GM06990 (cell line): ENCODE data around the gene AFAP1.

Source experiments
- DNase-seq: peaks from one replicate; pipeline ENCODE4 v3.0.0-alpha.2; 2011; ENCODE audit not compliant: insufficient read length; ENCODE audit errors: extremely low read depth
- H3K27me3 ChIP-seq: replicated peaks from 2 replicates; pipeline ENCODE4 v1.6.0; 2011; ENCODE audit warnings: low read length; ENCODE audit not compliant: control insufficient read depth, insufficient read depth
- H3K36me3 ChIP-seq: 2 replicates; pipeline ENCODE4 v1.5.1; 2011; ENCODE audit warnings: low read length; ENCODE audit not compliant: control insufficient read depth, insufficient read depth
- H3K4me3 ChIP-seq: replicated peaks from 2 replicates; pipeline ENCODE4 v1.5.1; 2011; ENCODE audit warnings: low read depth, mild to moderate bottlenecking, control low read depth, low read length
- TF ChIP-seq, protein P1 (sequence below): IDR thresholded peaks from 2 replicates; pipeline ENCODE4 v1.5.1; 2011; ENCODE audit warnings: low read length, control low read depth, mild to moderate bottlenecking, inconsistent platforms; ENCODE audit not compliant: insufficient read depth, poor library complexity, severe bottlenecking

Gene AFAP1

DNA sequence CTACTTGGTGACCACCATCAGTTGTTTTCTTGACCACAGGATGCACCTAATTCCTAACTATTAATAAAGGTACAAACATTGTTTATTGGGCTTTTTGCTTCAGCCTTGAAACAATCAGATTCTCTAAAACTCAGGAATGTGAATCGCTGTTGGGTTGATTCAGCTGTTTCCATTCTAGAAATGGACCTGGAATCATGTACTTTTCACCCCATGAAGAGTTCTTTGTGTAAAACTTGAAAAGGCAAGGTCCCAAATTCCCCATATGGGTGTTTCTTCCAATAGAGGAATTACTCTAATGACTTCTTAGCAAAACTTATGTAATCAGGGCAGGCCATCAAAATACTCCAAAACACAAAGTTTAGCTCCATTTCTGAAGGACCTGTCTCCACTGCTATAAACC is 7.4 kb downstream of the AFAP1 start:
- DNase-seq, result no peak

GRCh38 chr4:7929118-7929951 is 10.3 kb downstream of the AFAP1 start:
- H3K36me3 ChIP-seq, result no peaks in the 10 kb centered on the region
- TF ChIP-seq, protein P1, sequence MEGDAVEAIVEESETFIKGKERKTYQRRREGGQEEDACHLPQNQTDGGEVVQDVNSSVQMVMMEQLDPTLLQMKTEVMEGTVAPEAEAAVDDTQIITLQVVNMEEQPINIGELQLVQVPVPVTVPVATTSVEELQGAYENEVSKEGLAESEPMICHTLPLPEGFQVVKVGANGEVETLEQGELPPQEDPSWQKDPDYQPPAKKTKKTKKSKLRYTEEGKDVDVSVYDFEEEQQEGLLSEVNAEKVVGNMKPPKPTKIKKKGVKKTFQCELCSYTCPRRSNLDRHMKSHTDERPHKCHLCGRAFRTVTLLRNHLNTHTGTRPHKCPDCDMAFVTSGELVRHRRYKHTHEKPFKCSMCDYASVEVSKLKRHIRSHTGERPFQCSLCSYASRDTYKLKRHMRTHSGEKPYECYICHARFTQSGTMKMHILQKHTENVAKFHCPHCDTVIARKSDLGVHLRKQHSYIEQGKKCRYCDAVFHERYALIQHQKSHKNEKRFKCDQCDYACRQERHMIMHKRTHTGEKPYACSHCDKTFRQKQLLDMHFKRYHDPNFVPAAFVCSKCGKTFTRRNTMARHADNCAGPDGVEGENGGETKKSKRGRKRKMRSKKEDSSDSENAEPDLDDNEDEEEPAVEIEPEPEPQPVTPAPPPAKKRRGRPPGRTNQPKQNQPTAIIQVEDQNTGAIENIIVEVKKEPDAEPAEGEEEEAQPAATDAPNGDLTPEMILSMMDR, result no peak

More for the DNA sequence above, 7.4 kb downstream of the AFAP1 start:
- Histone ChIP-seq H3K4me3 (no peak overlapping the region), H3K27me3 (no peaks in the 10 kb centered on the region; the same call in none of the 2 replicates), H3K36me3 (no peaks in the 10 kb centered on the region)
- TF ChIP-seq, protein P1, result no peak

DNA sequence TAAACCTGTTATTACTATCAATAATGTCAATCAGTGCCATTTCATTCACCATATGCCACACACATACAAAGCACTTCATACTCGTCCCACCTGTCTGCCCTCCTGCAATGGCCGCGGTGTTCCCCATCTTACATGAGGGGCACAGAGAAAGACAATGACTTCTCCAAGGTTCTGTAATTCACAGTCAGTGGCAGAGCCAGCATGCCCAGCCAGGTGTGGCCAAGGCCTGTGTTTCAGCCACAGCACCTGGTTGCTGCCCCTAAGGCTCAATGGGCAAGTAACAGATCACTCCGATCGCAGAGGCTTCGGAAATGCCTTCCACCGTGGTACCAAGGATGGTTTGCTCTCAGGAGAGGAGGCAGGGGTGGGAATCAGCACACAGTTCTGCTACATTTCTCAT is 10.9 kb downstream of the AFAP1 start:
- no peak for DNase-seq
- TF ChIP-seq, protein P1, result no peak
- no peaks in the 10 kb centered on the region; the same call in 1 of the 2 replicates for H3K27me3 ChIP-seq
- H3K36me3 ChIP-seq, result no peaks in the 10 kb centered on the region
- H3K4me3 ChIP-seq, result no peak overlapping the region

More at GRCh38 chr4:7929118-7929951, 10.3 kb downstream of the AFAP1 start:
- no peak for DNase-seq
- no peak overlapping the region for H3K4me3 ChIP-seq
- no peaks in the 10 kb centered on the region; the same call in none of the 2 replicates for H3K27me3 ChIP-seq

DNA sequence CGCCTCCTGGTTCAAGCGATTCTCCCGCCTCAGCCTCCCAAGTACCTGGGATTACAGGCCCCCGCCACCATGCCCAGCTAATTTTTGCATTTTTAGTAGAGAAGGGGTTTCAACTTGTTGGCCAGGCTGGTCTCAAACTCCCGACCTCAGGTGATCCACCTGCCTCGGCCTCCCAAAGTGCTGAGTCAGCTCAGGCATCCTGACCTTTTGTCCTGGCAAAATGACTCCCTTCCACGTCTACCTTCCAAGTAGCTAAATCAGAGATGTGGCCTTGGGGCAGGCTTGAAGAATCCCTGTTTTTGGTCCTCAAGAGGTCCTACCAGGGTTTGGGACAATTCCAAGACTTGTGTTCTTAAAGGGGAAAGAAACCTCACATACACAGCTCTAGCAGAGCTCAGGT is 12.8 kb downstream of the AFAP1 start:
- no peaks in the 10 kb centered on the region; the same call in 1 of the 2 replicates for H3K27me3 ChIP-seq
- no peaks in the 10 kb centered on the region for H3K36me3 ChIP-seq
- TF ChIP-seq, protein P1, result no peak

GRCh38 chr4:7924570-7924969 is 15.1 kb downstream of the AFAP1 start:
- TF ChIP-seq, protein P1, result no peak
- no peak for DNase-seq
- H3K27me3 ChIP-seq, result no peaks in the 10 kb centered on the region; the same call in 1 of the 2 replicates
- H3K4me3 ChIP-seq, result no peak overlapping the region
- H3K36me3 ChIP-seq, result no peaks in the 10 kb centered on the region

More for the DNA sequence above, 12.8 kb downstream of the AFAP1 start:
- DNase-seq, result no peak
- no peak overlapping the region for H3K4me3 ChIP-seq
